Fibroblast of lung (primary cell): Measurements from ENCODE around the gene EFCAB6. TPM values are rescaled to one million over a fixed set of nuclear protein-coding genes. Genes with fewer than 3 reads are reported as not detected.

ENCODE experiments used
- DNase-seq, 2 donors: peaks; one replicate each; pipeline versions ENCODE4 v3.0.0 to v3.0.0-alpha.2; 2010; ENCODE audit warnings: low read depth in 2 of 2
- H2AFZ ChIP-seq: 2 replicates; pipeline ENCODE4 v1.5.1; 2012; ENCODE audit warnings: low read length, control low read depth, inconsistent platforms
- H3K27ac ChIP-seq: 2 replicates; pipeline ENCODE4 v1.5.1; 2011; ENCODE audit warnings: low read length, control low read depth; ENCODE audit not compliant: insufficient read depth
- H3K27me3 ChIP-seq: 2 replicates; pipeline ENCODE4 v1.5.1; 2011; ENCODE audit warnings: mild to moderate bottlenecking, low read length; ENCODE audit not compliant: control insufficient read depth, insufficient read depth
- H3K36me3 ChIP-seq: 2 replicates; pipeline ENCODE4 v1.5.1; 2011; ENCODE audit warnings: low read length; ENCODE audit not compliant: control insufficient read depth, insufficient read depth
- H3K4me1 ChIP-seq: 2 replicates; pipeline ENCODE4 v1.5.1; 2011; ENCODE audit warnings: low read length; ENCODE audit not compliant: control insufficient read depth, insufficient read depth; ENCODE audit errors: extremely low read depth
- H3K4me2 ChIP-seq: 2 replicates; pipeline ENCODE4 v1.5.1; 2011; ENCODE audit warnings: low read length, control low read depth; ENCODE audit not compliant: insufficient read depth; ENCODE audit errors: extremely low read depth
- H3K4me3 ChIP-seq, 4 experiments: fragments of 200-600 bp in 1 of 4; sonication (generic) in 1 of 4; replicated peaks in 1 of 4; 2 replicates each; pipeline ENCODE4 v1.5.1; 2011 to 2016; ENCODE audit warnings: low read length in 4 of 4, low read depth in 3 of 4, mild to moderate bottlenecking in 3 of 4, control low read depth in 2 of 4, inconsistent platforms in 1 of 4, mixed read lengths in 1 of 4; ENCODE audit not compliant: insufficient read depth in 1 of 4; ENCODE audit errors: control extremely low read depth in 1 of 4
- H3K79me2 ChIP-seq: 2 replicates; pipeline ENCODE4 v1.5.1; 2012; ENCODE audit warnings: mild to moderate bottlenecking, low read length, inconsistent platforms; ENCODE audit not compliant: control insufficient read depth, insufficient read depth
- H3K9ac ChIP-seq: 2 replicates; pipeline ENCODE4 v1.5.1; 2011; ENCODE audit warnings: mild to moderate bottlenecking, low read length, control low read depth; ENCODE audit not compliant: insufficient read depth
- H3K9me3 ChIP-seq: 2 replicates; pipeline ENCODE4 v1.5.1; 2012; ENCODE audit warnings: low read depth, low read length; ENCODE audit not compliant: control insufficient read depth, insufficient read depth
- H4K20me1 ChIP-seq: 2 replicates; pipeline ENCODE4 v1.5.1; 2011; ENCODE audit warnings: low read length; ENCODE audit not compliant: control insufficient read depth, insufficient read depth; ENCODE audit errors: extremely low read depth
- EZH2 ChIP-seq: IDR thresholded peaks from 2 replicates; pipeline ENCODE4 v1.5.1; 2012; ENCODE audit warnings: low read length, control low read depth, mild to moderate bottlenecking; ENCODE audit errors: missing control alignments
- polyA plus RNA-seq, 2 donors: library from polyadenylated mRNA; depleted of rRNA in 1 of 2; stranded (reverse) in 1 of 2; unstranded in 1 of 2; fragments of >200 nt; gene quantifications; 2 replicates each; pipeline ENCODE4 v1.2.1, GENCODE V29; 2011 to 2012; ENCODE audit warnings: missing spikeins in 1 of 2
- total RNA-seq: library from RNA; depleted of rRNA; stranded (reverse); fragments of >200 nt; gene quantifications from 2 replicates; pipeline ENCODE4 v1.2.1, GENCODE V29; 2014
- TF ChIP-seq, protein P1 (sequence below), 2 donors: IDR thresholded peaks in 1 of 2; conservative IDR thresholded peaks in 1 of 2; 1 replicate in 1 of 2; 2 replicates in 1 of 2; pipeline ENCODE4 v1.5.1; 2011 to 2012; ENCODE audit warnings: low read length in 2 of 2, control low read depth in 1 of 2, inconsistent platforms in 1 of 2, low read depth in 1 of 2, mild to moderate bottlenecking in 1 of 2

EFCAB6 gene
- total and polyA plus RNA-seq, 2 donors (not counting 1 experiment from before 2014, with no cell fraction given): 1.0 to 1.5 TPM

- Histone ChIP-seq H4K20me1 (no peaks in the 10 kb centered on the region), H3K4me2 (no peak overlapping the region), H3K36me3 (no peaks in the 10 kb centered on the region), H2AFZ (no peak overlapping the region), H3K27me3 (no peaks in the 10 kb centered on the region), H3K4me1 (no peaks in the 10 kb centered on the region), H3K79me2 (no peaks in the 10 kb centered on the region), H3K9me3 (no peaks in the 10 kb centered on the region), H3K9ac (no peak overlapping the region), H3K4me3 (no peak overlapping the region), H3K27ac (no peak overlapping the region)
- TF ChIP-seq, protein P1, sequence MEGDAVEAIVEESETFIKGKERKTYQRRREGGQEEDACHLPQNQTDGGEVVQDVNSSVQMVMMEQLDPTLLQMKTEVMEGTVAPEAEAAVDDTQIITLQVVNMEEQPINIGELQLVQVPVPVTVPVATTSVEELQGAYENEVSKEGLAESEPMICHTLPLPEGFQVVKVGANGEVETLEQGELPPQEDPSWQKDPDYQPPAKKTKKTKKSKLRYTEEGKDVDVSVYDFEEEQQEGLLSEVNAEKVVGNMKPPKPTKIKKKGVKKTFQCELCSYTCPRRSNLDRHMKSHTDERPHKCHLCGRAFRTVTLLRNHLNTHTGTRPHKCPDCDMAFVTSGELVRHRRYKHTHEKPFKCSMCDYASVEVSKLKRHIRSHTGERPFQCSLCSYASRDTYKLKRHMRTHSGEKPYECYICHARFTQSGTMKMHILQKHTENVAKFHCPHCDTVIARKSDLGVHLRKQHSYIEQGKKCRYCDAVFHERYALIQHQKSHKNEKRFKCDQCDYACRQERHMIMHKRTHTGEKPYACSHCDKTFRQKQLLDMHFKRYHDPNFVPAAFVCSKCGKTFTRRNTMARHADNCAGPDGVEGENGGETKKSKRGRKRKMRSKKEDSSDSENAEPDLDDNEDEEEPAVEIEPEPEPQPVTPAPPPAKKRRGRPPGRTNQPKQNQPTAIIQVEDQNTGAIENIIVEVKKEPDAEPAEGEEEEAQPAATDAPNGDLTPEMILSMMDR (conservative IDR thresholded peaks at IDR 0.05 in 1 of 2, IDR thresholded peaks at IDR 0.05 in 1 of 2; ENCODE audit: low read depth in 1 of 2, low read length in 2 of 2): no peak
- no peak for TF ChIP-seq EZH2
- no peak for DNase-seq
Measured at GRCh38 chr22:43483669-43484068, 328.4 kb downstream of the EFCAB6 start.

DNA sequence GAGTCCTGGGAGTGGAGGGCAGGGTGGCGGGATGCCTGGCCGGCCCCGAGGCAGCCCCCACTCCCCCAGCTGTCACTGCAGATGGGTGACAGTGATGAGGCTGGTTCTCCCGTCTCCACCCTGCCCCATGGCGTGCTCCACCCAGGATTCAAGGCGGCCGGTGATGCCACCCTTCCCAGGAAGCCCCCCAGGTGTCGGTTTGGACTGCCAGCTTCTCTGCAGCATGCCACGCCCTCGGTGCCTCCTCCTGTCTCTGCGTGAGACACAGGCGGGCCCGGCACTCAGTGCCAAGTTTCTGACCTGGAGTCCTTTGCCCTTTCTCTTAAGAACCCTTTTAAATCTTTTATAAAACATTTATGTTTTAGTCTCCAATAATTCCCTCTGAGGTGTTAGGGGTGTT, 328.8 kb downstream of the EFCAB6 start:
- TF ChIP-seq, protein P1 (conservative IDR thresholded peaks at IDR 0.05 in 1 of 2, IDR thresholded peaks at IDR 0.05 in 1 of 2; ENCODE audit: low read depth in 1 of 2, low read length in 2 of 2): no peak
- no peak for TF ChIP-seq EZH2
- no peaks in the 10 kb centered on the region for H4K20me1 ChIP-seq
- no peak for DNase-seq
- H3K27me3 ChIP-seq: no peaks in the 10 kb centered on the region
- H3K27ac ChIP-seq: no peak overlapping the region
- H3K36me3 ChIP-seq: no peaks in the 10 kb centered on the region
- H3K4me3 ChIP-seq: no peak overlapping the region
- H3K9ac ChIP-seq: no peak overlapping the region
- no peaks in the 10 kb centered on the region for H3K9me3 ChIP-seq
- H3K79me2 ChIP-seq: no peaks in the 10 kb centered on the region
- no peak overlapping the region for H2AFZ ChIP-seq
- H3K4me1 ChIP-seq: no peaks in the 10 kb centered on the region
- no peak overlapping the region for H3K4me2 ChIP-seq

- Histone ChIP-seq H3K27me3 (no peaks in the 10 kb centered on the region), H4K20me1 (no peaks in the 10 kb centered on the region), H3K4me1 (no peaks in the 10 kb centered on the region), H3K4me2 (no peak overlapping the region), H3K27ac (no peak overlapping the region), H3K9me3 (no peaks in the 10 kb centered on the region), H3K4me3 (no peak overlapping the region), H3K79me2 (no peaks in the 10 kb centered on the region), H3K36me3 (no peaks in the 10 kb centered on the region), H3K9ac (no peak overlapping the region), H2AFZ (no peak overlapping the region)
- no peak for TF ChIP-seq EZH2
- TF ChIP-seq, protein P1 (conservative IDR thresholded peaks at IDR 0.05 in 1 of 2, IDR thresholded peaks at IDR 0.05 in 1 of 2; ENCODE audit: low read depth in 1 of 2, low read length in 2 of 2): no peak
- no peak for DNase-seq
Measured at GRCh38 chr22:43482318-43482625, 329.8 kb downstream of the EFCAB6 start.
